MM.1S (cell line): ENCODE measurements around the gene MRPL42.

ENCODE experiments used
- DNase-seq: peaks from one replicate; pipeline ENCODE4 v3.0.0-alpha.2; 2015
- H2AFZ ChIP-seq: fragments of 300-600 bp; sonication (generic); 2 replicates; pipeline ENCODE4 v1.6.0; 2016; ENCODE audit warnings: antibody characterized with exemption, low read length
- H3F3A ChIP-seq: fragments of 300-600 bp; sonication (generic); 2 replicates; pipeline ENCODE4 v1.6.1; 2016; ENCODE audit warnings: mild to moderate bottlenecking, antibody characterized with exemption, low read length, moderate library complexity, mixed read lengths; ENCODE audit not compliant: insufficient read depth
- H3K27ac ChIP-seq: fragments of 300-600 bp; sonication (generic); 2 replicates; pipeline ENCODE4 v1.5.1; 2016; ENCODE audit warnings: mild to moderate bottlenecking, low read length
- H3K27me3 ChIP-seq: fragments of 300-600 bp; sonication (generic); replicated peaks from 2 replicates; pipeline ENCODE4 v1.6.0; 2016; ENCODE audit warnings: low read length; ENCODE audit not compliant: insufficient read depth
- H3K36me3 ChIP-seq: fragments of 300-600 bp; sonication (generic); replicated peaks from 2 replicates; pipeline ENCODE4 v1.6.1; 2016; ENCODE audit warnings: mild to moderate bottlenecking, low read length, mixed read lengths; ENCODE audit not compliant: insufficient read depth
- H3K4me1 ChIP-seq: fragments of 300-600 bp; sonication (generic); 2 replicates; pipeline ENCODE4 v1.6.1; 2016; ENCODE audit warnings: low read length, mixed read lengths
- H3K4me2 ChIP-seq: fragments of 300-600 bp; sonication (generic); 2 replicates; pipeline ENCODE4 v1.6.0; 2016; ENCODE audit warnings: low read depth, low read length
- H3K4me3 ChIP-seq: fragments of 300-600 bp; sonication (generic); 2 replicates; pipeline ENCODE4 v1.5.1; 2016; ENCODE audit warnings: low read length, mixed read lengths
- H3K79me2 ChIP-seq: fragments of 300-600 bp; sonication (generic); 2 replicates; pipeline ENCODE4 v1.6.1; 2016; ENCODE audit warnings: mixed run types, low read length, mixed read lengths
- H3K9ac ChIP-seq: fragments of 300-600 bp; sonication (generic); 2 replicates; pipeline ENCODE4 v1.6.1; 2016; ENCODE audit warnings: low read length, mixed read lengths
- H3K9me2 ChIP-seq: fragments of 300-600 bp; sonication (generic); replicated peaks from 2 replicates; pipeline ENCODE4 v1.6.1; 2016; ENCODE audit warnings: mild to moderate bottlenecking, low read length, mixed read lengths; ENCODE audit not compliant: insufficient read depth
- H3K9me3 ChIP-seq: fragments of 300-600 bp; sonication (generic); replicated peaks from 2 replicates; pipeline ENCODE4 v1.6.1; 2016; ENCODE audit warnings: mild to moderate bottlenecking, low read length, mixed read lengths; ENCODE audit not compliant: insufficient read depth
- H4K20me1 ChIP-seq: fragments of 300-600 bp; sonication (generic); 2 replicates; pipeline ENCODE4 v1.6.1; 2016; ENCODE audit warnings: mild to moderate bottlenecking, low read length, moderate library complexity, mixed read lengths; ENCODE audit not compliant: insufficient read depth
- EZH2 ChIP-seq: fragments of 300-600 bp; sonication (generic); optimal IDR thresholded peaks from 2 replicates; pipeline ENCODE3; 2017; ENCODE audit warnings: low read depth, mild to moderate bottlenecking, antibody characterized with exemption, low read length, mixed read lengths
- EZH2phosphoT487 ChIP-seq: fragments of 300-600 bp; sonication (generic); IDR thresholded peaks from 2 replicates; pipeline ENCODE4 v1.6.1; 2018; ENCODE audit warnings: antibody characterized with exemption, low read length
- TF ChIP-seq, protein P1 (sequence below): fragments of 300-600 bp; sonication (generic); IDR thresholded peaks from 2 replicates; pipeline ENCODE4 v1.5.1; 2016; ENCODE audit warnings: antibody characterized with exemption, low read length, mixed read lengths

Gene MRPL42

GRCh38 chr12:93524386-93525133 is 57.2 kb downstream of the MRPL42 start:
- Histone ChIP-seq H3K4me3 (no peak overlapping the region), H3K27me3 (no peaks in the 10 kb centered on the region), H3K4me2 (no peak overlapping the region), H3K79me2 (no peaks in the 10 kb centered on the region), H2AFZ (no peak overlapping the region), H3K9me3 (no peaks in the 10 kb centered on the region), H3K4me1 (no peaks in the 10 kb centered on the region), H3F3A (no peaks in the 10 kb centered on the region), H3K9me2 (no peaks in the 10 kb centered on the region), H3K9ac (no peak overlapping the region), H4K20me1 (no peaks in the 10 kb centered on the region), H3K36me3 (no peaks in the 10 kb centered on the region), H3K27ac (no peak overlapping the region)
- TF ChIP-seq EZH2phosphoT487: no peak
- DNase-seq: no peak

DNA sequence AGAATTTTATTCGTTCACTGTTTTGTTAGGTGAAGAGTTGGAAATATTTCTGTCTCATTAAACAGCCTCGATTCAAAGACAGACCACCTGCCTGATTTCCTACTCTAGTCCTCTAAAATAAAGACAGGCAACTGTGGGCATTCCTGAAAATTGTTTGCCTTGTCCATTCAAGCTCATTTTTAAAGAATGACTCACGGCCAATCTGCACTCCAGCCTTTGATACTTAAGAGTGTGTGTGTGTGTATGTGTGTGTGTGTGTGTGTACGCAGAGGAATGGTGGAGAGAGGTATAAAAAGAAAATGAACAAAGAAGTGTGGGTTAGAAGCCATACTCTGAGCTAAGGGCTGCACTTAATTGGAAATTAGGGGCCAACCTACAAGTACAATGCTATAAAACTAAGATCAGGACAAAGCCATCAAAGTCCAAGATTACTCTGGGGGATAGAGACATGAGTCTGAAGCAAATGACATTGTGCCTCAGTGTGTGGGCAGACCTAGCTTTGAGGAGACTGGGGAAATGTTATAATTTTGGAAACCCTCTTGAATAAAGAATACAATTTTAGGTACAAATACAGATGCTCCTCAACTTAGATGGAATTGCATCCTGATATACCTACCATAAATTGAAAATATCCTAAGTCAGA is 59.6 kb downstream of the MRPL42 start:
- Histone ChIP-seq H2AFZ (no peak overlapping the region), H3K9me2 (no peaks in the 10 kb centered on the region), H3K4me2 (no peak overlapping the region), H3K9me3 (no peaks in the 10 kb centered on the region), H3K36me3 (no peaks in the 10 kb centered on the region), H3K79me2 (no peaks in the 10 kb centered on the region), H3K27ac (no peak overlapping the region), H3K4me1 (no peaks in the 10 kb centered on the region), H3K27me3 (no peaks in the 10 kb centered on the region), H3F3A (no peaks in the 10 kb centered on the region), H3K4me3 (no peak overlapping the region), H4K20me1 (no peaks in the 10 kb centered on the region), H3K9ac (no peak overlapping the region)
- TF ChIP-seq, protein P1, sequence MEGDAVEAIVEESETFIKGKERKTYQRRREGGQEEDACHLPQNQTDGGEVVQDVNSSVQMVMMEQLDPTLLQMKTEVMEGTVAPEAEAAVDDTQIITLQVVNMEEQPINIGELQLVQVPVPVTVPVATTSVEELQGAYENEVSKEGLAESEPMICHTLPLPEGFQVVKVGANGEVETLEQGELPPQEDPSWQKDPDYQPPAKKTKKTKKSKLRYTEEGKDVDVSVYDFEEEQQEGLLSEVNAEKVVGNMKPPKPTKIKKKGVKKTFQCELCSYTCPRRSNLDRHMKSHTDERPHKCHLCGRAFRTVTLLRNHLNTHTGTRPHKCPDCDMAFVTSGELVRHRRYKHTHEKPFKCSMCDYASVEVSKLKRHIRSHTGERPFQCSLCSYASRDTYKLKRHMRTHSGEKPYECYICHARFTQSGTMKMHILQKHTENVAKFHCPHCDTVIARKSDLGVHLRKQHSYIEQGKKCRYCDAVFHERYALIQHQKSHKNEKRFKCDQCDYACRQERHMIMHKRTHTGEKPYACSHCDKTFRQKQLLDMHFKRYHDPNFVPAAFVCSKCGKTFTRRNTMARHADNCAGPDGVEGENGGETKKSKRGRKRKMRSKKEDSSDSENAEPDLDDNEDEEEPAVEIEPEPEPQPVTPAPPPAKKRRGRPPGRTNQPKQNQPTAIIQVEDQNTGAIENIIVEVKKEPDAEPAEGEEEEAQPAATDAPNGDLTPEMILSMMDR: no peak
- no peak for TF ChIP-seq EZH2phosphoT487
- no peak for DNase-seq

DNA sequence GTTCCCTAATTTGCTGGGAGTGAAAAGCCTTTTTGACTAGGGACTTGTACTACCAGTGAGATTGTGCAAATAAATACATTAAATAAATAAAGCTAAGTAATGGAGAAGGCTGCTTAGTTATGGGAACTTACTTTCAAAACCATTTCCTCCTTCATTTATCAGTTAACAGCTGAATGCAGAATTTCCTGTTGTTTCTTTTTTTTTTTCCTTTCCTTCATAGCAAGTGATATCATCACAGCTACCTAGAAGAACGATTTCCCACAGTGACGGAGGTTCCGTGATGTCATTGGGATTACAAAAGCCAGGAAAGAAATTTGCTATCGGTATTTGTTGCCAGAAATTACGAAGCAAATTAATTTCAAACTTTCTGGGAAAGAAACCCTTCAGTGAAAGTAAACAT is 63.0 kb downstream of the MRPL42 start:
- Histone ChIP-seq H3K27me3 (no peaks in the 10 kb centered on the region), H3K79me2 (no peaks in the 10 kb centered on the region), H3K27ac (no peak overlapping the region), H3K36me3 (no peaks in the 10 kb centered on the region), H3K4me1 (no peaks in the 10 kb centered on the region), H3K4me2 (no peak overlapping the region), H4K20me1 (no peaks in the 10 kb centered on the region), H3K9ac (no peak overlapping the region), H3F3A (no peaks in the 10 kb centered on the region), H3K9me2 (no peaks in the 10 kb centered on the region), H2AFZ (no peak overlapping the region), H3K4me3 (no peak overlapping the region), H3K9me3 (no peaks in the 10 kb centered on the region)
- no peak for DNase-seq
- TF ChIP-seq EZH2: no peak
- no peak for TF ChIP-seq EZH2phosphoT487
- TF ChIP-seq, protein P1: no peak

DNA sequence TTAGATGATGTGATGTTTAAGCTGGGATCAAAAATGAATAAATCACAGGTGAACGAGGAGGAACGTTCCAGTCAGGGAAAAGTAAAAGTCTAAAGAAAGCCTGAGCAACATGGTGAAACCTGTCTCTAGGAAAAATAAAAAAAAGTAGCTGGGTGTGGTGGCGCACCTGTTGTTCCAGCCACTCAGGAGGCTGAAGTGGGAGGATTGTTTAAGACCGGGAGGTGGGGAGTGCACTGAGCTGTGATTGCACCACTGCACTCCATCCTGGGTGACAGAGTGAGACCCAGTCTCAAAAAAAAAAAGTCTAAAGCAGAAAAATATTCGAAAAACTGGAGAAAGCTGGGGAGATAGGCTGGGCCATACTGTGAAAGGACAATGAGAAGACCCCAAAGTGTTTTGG is 66.0 kb downstream of the MRPL42 start:
- Histone ChIP-seq H2AFZ (no peak overlapping the region), H3K36me3 (no peaks in the 10 kb centered on the region), H3K9me2 (no peaks in the 10 kb centered on the region), H3K9me3 (no peaks in the 10 kb centered on the region), H3K27me3 (no peaks in the 10 kb centered on the region), H4K20me1 (no peaks in the 10 kb centered on the region), H3K9ac (no peak overlapping the region), H3K4me3 (no peak overlapping the region), H3K4me1 (peaks cover 16% of the 10 kb centered on the region), H3K79me2 (no peaks in the 10 kb centered on the region), H3F3A (peaks cover 14% of the 10 kb centered on the region), H3K4me2 (no peak overlapping the region), H3K27ac (no peak overlapping the region)
- TF ChIP-seq EZH2 (no peak), EZH2phosphoT487 (no peak)
- TF ChIP-seq, protein P1: no peak
- DNase-seq: no peak
